UCSD-AML1 (cell line): ENCODE data around the gene SPIB.
"Not testable (repeated sequence)": the region's sequence is repeated elsewhere in the genome, so short reads cannot be mapped to it uniquely, and the experiment has no call there.

Experiments used
- DNase-seq: peaks from one replicate; lab custom pipeline; 2025; ENCODE audit not compliant: unreplicated experiment; lab: John Stamatoyannopoulos, UW

Gene SPIB

GRCh38 chr19:50418176-50419021 is at the start of gene SPIB:
Gene SPIB, plus strand, starts transcription at chr19:50418938. Its CDS starts 25 bp downstream, at chr19:50418963.
- DNase-seq, result no peak

- DNase-seq, result no peak
These were observed 46.7 kb upstream of the SPIB start for GRCh38 chr19:50371914-50372475.

- peak; percentile 94 for DNase-seq
These were observed 42.3 kb upstream of the SPIB start, which contains the start of gene NR1H2 for GRCh38 chr19:50376166-50377050. Gene NR1H2, plus strand, starts transcription at chr19:50376457. Its CDS starts 1,149 bp downstream, at chr19:50377606.

GRCh38 chr19:50377051-50377461 is 41.7 kb upstream of the SPIB start:
- no peak for DNase-seq

GRCh38 chr19:50377517-50377916 is 41.2 kb upstream of the SPIB start:
- no peak for DNase-seq

- DNase-seq, result no peak
These were observed 40.4 kb upstream of the SPIB start for GRCh38 chr19:50378169-50378862.

GRCh38 chr19:50378863-50379236 is 39.9 kb upstream of the SPIB start:
- DNase-seq, result no peak

GRCh38 chr19:50379602-50380001 is 39.1 kb upstream of the SPIB start:
- DNase-seq, result no peak

- DNase-seq, result no peak
These were observed 38.6 kb upstream of the SPIB start for GRCh38 chr19:50380137-50380536.

GRCh38 chr19:50380751-50381151 is 38.0 kb upstream of the SPIB start:
- DNase-seq, result no peak

GRCh38 chr19:50381881-50382729 is 36.6 kb upstream of the SPIB start:
- DNase-seq, result no peak

GRCh38 chr19:50383001-50383851 is 35.5 kb upstream of the SPIB start:
- no peak for DNase-seq

- peak; percentile 98 for DNase-seq
These were observed 34.7 kb upstream of the SPIB start, which contains the start of gene POLD1 for GRCh38 chr19:50383852-50384684. Gene POLD1, plus strand, starts transcription at chr19:50384347. Its CDS starts 14,505 bp downstream, at chr19:50398852.

GRCh38 chr19:50384685-50385535 is 33.8 kb upstream of the SPIB start:
- peak; percentile 51 for DNase-seq

- DNase-seq, result peak; percentile 19
These were observed 31.4 kb upstream of the SPIB start for GRCh38 chr19:50387176-50387867.

GRCh38 chr19:50387868-50388245 is 30.9 kb upstream of the SPIB start:
- no peak for DNase-seq

GRCh38 chr19:50390295-50390694 is 28.4 kb upstream of the SPIB start:
- DNase-seq, result not testable (repeated sequence)
